Fibroblast of the conjunctiva (primary cell): ENCODE data around the gene LRRC4.

Experiments
- DNase-seq: peaks from one replicate; pipeline ENCODE4 v3.0.0-alpha.2; 2010; ENCODE audit warnings: low read depth

Gene LRRC4

GRCh38 chr7:128030654-128031611, at the start of gene LRRC4:
LRRC4 (minus strand) TSS chr7:128031437; CDS start chr7:128030640, 797 bp downstream.
- DNase-seq, result no peak

- DNase-seq, result no peak
Observed at GRCh38 chr7:128080169-128080568, 48.9 kb upstream of the LRRC4 start.

GRCh38 chr7:128078309-128078708, 47.1 kb upstream of the LRRC4 start:
- DNase-seq, result no peak

- DNase-seq, result peak; percentile 12
Observed at GRCh38 chr7:128076796-128077271, 45.6 kb upstream of the LRRC4 start.

- no peak for DNase-seq
Observed at GRCh38 chr7:128076196-128076795, 45.1 kb upstream of the LRRC4 start.

- DNase-seq, result no peak
Observed at GRCh38 chr7:128075242-128076095, 44.2 kb upstream of the LRRC4 start.

- DNase-seq, result no peak
Observed at GRCh38 chr7:128074736-128075135, 43.5 kb upstream of the LRRC4 start.

GRCh38 chr7:128074336-128074735, 43.1 kb upstream of the LRRC4 start:
- no peak for DNase-seq

GRCh38 chr7:128073671-128074310, 42.6 kb upstream of the LRRC4 start:
- no peak for DNase-seq

- no peak for DNase-seq
Observed at GRCh38 chr7:128071801-128072200, 40.6 kb upstream of the LRRC4 start.

GRCh38 chr7:128071376-128071775, 40.1 kb upstream of the LRRC4 start:
- DNase-seq, result no peak

- no peak for DNase-seq
Observed at GRCh38 chr7:128069373-128070364, 38.4 kb upstream of the LRRC4 start.

GRCh38 chr7:128068785-128069184, 37.5 kb upstream of the LRRC4 start:
- DNase-seq, result no peak

- no peak for DNase-seq
Observed at GRCh38 chr7:128067983-128068382, 36.7 kb upstream of the LRRC4 start.

- no peak for DNase-seq
Observed at GRCh38 chr7:128066858-128067257, 35.6 kb upstream of the LRRC4 start.

- DNase-seq, result no peak
Observed at GRCh38 chr7:128066395-128066794, 35.2 kb upstream of the LRRC4 start.

GRCh38 chr7:128065872-128066271, 34.6 kb upstream of the LRRC4 start:
- no peak for DNase-seq

GRCh38 chr7:128063088-128063487, 31.9 kb upstream of the LRRC4 start:
- no peak for DNase-seq

- DNase-seq, result no peak
Observed at GRCh38 chr7:128060018-128060417, 28.8 kb upstream of the LRRC4 start.
